ENCODE measurements around the gene CAMP.

CAMP gene

DNA sequence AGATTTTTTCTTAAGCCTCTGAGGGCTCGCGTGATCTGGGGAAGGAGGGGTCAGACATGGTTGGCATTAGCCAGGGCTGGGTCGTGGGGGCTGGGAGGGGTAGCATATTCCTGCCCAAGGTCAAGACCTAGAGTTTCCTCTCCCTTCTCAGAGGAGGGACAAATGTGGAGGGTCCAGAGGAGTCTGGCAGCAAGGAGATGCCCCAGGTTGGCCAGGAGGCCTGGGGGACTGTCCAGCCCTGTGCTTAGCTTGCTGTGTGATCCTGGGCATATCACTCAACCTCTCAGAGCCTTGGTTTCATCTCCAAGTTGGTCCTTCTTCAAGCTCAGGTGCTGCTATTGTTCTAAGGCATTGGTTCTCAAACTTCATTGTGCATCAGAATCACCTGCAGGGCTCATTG, 9.1 kb upstream of the CAMP start:
- no peak for DNase-seq (ENCODE audit: low spot score)

DNA sequence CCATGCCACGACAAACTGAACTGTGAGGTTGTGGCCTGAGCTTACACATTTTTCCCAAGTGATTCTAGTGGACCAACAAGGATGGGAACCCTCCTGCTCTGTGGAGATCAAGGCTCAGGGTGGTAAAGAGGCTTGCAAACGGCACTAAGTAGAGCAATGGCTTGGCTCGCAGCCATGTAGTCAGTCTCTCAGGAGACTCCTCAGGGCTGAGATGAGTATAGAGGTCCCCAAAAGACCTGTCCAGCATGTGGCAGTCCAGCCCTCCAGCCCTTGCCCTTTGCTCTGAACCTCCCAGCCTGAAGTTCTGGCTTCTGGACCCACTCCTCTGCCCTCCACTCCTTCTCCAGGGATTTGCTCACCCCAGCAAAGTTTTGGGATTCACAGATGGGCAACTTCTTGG, 8.3 kb upstream of the CAMP start:
- DNase-seq (ENCODE audit: low spot score), result no peak

DNA sequence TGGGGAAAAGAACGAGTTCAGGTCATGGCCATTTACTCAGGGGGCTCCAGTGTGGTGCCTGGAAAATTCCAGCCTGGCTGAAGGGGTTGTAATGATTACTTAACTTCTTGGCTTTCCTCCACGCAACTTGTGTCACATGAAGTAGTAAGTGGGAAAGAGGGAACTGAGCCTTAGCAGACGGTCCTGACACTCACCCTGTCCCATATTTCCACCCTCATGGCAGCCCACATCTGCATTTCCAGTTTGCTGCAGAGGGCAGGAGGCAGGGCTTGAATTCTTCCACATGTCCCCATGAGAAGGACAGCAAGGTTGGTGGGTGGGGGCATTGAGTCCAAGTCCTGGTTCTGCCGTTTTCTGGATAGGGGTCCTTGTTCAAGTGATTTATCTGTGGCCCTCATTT, 7.8 kb upstream of the CAMP start:
- peak; percentile 32 for DNase-seq (ENCODE audit: low spot score)

DNA sequence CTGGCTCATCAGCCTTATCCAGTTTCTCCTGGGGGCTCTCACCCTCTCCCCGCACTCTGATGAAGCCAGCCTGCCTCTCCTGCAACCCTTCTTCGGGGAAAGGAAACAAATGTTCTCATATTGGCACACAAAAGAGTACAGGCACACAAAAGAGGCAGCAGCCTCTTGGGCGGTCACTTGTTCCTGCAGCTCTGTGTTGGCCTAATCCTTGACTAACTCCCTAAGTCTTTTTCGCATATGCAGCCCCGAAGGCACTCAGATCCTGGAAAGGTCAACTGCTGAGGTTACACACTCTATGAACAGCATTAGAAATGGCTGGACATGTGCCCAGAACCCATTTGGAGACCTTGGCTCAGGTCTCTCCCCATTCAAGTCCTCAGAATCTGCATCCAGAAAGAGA, 7.4 kb upstream of the CAMP start:
- DNase-seq (ENCODE audit: low spot score), result peak; percentile 59

DNA sequence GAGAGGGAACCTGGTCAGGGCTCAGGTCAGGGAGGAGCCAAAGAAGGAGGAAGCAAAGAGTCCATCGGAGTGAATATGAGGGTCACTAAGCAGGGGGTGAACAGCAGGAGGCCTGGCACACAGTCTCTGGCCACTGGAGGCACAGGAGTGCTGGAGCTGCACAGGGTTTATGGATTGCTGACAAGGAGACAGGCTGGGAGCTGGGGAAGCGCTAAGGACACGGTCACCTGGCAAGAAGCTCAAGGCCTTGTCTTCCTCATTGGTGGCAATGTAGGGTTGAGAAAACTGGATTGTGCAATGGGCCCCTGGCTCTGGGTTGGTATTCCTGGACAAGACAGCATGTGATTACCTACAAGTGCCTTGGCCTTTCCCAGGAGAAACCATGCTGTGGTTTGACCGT, 5.8 kb upstream of the CAMP start:
- no peak for DNase-seq (ENCODE audit: low spot score)

DNA sequence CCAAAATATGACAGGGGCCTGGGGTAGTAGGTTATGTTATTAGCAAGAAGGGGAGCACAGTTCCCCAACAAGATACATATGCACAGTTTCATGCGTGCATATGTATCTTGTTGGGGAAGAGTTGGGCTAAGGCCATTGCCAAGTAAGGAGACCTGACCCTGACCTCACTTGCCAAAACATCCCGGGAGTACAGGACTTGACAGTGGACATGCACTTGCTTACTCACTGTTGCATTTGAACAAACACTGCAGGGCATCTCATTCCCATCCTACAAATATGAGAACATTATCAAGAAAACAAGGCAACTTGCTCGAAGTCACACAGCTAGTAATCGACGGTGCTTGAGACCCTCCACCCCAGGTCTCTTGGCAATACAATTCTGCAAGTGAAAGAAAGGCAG, 4.8 kb upstream of the CAMP start:
- no peak for DNase-seq (ENCODE audit: low spot score)

DNA sequence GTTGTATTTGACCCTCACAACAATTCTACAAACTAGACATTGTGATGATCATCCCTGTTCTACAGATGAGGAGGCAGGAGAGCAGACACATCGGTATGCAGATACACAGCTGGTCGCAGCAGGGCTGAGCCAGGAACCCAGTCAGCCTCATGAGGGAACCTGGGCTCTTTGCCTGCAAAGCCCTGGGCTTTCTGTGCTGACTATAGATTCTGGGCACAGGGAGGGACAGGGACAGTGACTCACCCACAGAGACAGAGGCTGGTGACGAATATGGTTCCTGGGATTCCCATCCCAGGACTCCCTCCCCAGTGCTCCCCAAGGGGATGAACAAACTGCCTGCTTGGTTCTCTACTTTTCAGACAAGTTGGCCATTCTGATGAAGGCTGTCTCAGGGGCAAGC, 3.8 kb upstream of the CAMP start:
- DNase-seq (ENCODE audit: low spot score), result no peak

DNA sequence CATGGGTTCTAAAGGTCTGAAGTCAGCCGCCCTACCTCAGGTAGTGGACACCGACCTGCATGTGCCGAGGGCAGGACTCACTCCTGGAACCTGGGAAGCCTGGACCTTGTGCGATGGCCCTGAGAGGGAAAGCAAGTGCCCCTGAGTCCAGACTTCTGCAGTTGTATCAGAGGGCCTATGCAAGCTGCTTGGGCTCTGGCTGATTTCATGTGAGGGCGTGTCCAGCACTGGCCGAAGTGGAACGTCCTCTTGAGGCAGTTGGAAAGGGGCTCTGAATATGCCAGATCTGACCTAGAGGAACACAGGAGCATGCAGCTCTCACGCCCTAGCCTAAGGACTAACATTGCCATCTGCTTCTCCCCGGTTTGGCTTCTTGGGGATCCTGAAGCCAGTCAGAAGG, 2.5 kb upstream of the CAMP start:
- DNase-seq (ENCODE audit: low spot score), result no peak

DNA sequence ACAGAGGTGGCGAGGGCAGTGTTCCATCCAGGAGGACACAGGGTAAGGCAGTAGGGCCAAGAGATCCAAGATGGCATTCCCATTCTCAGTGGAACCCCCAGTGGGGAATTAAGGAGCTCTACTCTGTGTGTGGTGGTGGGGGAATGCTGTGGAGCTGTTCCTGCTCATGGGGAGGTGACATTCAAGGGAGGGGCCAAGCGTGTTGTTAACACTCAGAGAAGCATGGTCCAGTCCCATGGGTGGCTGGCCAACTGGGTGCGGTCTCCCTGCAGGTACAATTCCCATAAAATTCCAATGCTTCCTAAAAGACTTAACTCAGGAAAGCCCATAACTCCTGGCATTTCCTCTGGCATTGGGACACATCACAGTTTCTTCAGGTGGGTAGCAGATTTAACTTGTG, 2.3 kb downstream of the CAMP start:
- no peak for DNase-seq (ENCODE audit: low spot score)

DNA sequence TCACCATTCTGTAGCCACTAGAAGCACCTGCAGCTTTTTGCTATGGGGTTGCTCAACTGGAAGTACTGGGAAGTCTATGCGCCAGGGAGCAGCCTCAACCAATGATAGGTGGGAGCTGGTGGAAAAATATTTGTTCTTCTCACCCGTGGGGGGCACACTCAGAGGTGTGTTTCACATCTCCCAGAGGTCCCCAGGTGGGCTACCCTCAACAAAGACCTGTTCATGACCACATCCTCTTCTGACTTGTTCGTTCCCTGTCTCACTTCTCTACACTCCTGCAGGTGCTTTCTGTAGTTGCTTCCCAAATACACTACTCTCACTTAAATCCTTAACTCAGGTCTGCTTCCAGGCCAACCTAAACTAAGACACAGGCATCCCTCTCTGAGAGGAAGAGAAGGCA, 3.6 kb downstream of the CAMP start:
- DNase-seq (ENCODE audit: low spot score), result no peak

DNA sequence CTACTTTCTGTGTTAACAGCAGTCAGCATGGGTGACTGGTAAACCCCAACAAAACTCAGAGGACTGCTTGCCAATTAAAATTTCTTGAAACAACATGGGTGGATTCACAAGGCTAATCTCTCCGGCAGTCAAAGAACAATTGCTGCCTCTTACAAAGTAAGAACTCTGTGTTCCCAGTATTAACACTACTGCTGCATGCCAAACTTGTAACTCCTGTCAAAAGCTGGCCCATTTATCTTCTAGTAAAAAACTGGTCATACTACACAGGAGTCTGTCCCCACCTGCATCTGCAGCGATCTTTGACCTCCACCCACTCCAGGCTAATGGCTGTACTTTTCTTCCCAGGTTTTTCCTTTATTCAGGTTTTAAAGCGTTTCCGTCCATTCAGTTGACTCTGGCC, 8.9 kb downstream of the CAMP start:
- DNase-seq (ENCODE audit: low spot score), result no peak

DNA sequence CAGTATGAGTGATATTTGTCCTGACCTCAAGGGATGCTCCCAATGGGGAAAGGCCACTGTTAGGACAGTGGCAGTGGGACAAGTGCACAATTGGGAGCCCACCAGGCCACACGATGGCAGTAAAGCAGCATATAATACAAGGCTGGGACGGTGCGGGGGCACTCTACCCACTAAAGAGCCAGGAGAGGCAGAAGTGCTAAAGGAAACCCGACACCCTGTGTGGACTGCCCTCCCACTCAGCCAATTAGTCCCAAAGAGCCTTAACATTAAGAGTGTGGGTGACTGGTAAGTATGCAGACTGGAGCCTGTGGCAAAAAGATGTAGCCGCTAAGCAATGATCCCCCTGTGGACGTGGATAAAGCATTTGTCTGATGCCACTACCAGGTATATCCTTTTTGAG, 9.4 kb downstream of the CAMP start:
- DNase-seq (ENCODE audit: low spot score), result peak; percentile 81

DNA sequence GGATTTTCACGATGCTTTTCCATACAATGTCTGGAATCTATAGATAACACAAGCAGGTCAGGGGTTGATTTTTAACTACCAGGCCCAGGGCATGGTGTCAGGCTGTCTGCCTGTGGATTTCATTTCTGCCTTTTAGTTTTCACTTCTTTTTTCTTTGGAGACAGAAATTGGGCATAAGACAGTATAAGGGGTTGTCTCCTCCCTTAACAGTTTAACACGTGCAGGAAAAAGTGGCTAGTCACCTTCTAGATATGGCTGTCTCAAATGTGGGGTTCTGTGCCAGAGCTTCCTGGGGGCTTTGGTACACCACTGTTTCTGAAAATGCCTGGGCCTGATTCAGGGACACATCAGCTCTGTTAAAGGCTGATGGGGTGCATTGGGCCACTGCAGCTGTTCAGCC, 10.2 kb downstream of the CAMP start:
- DNase-seq (ENCODE audit: low spot score), result no peak

DNA sequence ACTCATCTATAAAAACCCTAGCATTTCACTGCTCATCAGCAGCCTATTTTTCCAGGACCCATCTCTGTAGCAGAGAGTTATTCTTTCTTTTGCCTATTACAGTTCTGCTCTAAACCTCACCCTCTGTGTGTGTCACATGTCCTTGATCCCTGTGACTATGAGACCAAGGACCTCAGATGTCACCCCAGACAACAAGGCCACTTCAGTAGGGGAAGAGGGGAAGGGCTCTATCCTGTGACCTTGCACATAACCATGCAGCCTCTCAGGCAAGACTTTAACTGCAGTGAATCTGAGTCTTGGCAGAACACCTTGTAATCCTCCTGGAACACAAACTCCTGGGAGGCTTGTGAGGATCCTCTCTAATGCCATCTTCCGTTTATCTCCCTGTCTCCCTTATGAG, 13.2 kb downstream of the CAMP start:
- DNase-seq (ENCODE audit: low spot score), result no peak

DNA sequence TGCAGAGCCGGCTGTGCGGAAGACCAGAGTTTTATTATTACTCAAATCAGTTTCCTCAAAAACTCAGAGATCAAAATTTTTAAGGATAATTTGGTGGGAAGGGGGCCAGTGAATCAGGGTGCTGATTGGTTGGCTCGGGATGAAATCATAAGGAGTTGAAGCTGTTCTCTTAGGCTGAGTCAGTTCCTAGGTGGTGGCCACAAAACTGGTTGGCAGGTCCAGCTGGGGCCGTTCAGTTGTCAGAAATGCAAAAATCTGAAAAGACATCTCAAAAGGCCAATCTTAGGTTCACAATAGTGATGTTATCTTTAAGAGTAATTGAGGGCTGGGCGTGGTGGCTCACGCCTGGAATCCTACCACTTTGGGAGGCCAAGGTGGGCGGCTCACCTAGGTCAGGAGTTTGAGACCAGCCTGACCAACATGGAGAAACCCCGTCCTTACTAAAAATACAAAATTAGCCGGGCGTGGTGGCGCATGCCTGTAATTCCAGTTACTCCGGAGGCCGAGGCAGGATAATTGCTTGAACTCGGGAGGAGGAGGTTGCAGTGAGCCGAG, 15.3 kb downstream of the CAMP start:
- DNase-seq (ENCODE audit: low spot score), result no peak

DNA sequence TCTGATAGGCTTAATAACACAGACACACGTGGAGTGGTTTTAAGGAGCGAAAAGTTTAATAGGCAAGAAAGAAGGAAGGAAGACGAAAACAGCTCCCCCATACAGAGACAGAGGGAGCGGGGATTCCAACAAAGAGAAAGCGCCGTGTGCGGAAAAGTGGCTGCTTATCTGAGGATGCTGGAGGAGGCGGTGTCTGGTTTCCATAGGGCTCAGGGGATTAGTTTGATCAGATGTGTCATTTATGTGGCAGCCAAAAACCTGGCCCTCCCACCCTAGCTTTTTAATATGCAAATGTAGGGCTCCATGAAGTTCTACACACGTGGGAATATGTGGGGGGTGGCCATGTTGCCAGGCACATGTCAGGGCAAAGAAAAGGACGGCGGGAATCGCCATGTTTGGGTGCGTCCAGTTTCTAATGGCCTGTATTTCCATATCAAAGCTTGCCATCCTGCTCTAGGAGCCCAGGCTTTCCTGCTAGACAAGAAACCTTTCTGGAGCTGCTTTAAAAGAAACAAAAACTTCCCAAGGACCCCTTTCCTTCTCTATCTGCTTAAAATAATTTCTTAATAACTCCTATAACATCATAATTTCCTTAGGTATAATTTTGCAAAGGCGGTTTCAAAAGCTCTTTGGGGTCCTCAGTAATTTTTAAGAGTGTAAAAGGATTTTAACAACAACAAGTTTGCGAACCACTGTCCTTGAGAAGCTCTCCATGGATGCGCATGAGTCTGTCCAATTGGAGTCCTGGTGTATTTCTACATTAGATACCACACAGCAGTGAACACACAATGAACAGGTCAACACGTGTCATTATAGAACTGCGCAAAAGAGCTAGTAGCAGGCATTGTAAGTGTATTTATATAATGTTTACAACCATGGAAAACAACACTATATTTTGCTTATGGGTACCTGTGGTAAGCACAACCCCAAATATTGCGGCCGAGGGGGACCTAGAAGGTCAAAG, 17.0 kb downstream of the CAMP start:
- DNase-seq (ENCODE audit: low spot score), result no peak

DNA sequence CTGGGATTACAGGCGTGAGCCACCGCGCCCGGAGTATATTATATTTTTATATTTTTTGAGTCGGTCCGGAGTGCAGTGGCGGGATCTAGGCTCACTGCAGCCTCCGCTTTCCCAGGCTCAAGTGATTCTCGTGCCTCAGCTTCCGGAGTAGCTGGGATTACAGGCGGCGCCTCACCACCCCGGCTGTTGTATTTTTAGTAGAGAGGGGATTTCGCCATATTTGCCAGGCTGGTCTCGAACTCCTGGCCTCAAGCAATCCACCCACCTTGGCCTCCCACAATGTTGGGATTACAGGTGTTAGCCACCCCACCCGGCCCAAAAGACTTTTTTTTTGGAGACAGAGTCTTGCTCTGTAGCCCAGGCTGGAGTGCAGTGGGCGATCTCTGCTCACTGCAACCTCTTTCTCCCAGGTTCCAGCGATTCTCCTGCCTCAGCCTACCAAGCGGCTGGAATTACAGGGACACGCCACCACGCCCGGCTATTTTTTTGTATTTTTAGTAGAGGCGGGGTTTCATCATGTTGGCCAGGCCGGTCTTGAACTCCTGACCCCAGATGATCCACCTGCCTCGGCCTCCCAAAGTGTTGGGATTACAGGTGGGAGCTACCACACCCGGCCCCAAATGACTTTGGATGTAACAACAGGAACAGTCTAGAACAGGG, 18.6 kb downstream of the CAMP start:
- DNase-seq (ENCODE audit: low spot score), result no peak

DNA sequence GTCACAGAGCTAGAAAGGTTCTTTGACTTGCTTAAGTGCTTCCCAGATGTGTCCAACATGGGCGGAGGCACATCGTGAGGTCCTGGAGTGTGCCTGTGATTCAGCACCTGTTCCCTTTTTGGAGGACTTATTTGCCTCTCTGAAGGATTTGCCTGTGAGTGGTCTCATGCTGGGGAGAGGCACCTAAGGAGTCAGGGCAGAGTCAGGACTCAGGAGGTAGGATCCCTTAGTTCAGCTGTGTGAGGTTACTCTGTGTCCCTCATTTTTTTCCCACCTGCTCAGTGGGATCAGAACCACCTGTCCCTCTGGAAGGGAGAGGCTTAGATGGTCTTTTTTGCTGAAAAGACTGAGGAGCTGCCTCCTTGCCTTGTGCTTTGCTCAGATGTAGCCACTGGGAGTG, 20.6 kb downstream of the CAMP start:
- DNase-seq (ENCODE audit: low spot score), result no peak

DNA sequence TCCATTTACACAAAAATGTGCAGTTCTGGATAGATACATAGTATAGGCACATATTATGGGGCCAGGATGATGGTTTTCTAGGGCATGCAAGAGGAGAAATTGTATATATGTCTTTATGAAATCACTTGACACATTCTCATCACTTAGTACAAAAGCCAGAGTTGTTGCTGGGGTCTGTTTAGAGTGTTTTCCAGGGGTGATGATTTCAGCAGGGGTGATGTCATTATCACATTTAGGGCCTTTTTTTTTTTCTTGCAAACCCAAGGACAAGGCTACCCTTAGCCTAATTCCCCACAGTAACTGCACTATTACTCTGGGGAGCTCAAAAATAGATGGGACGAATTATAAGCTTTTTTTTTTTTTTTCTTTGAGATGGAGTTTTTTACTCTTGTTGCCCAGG, 21.2 kb downstream of the CAMP start:
- no peak for DNase-seq (ENCODE audit: low spot score)

DNA sequence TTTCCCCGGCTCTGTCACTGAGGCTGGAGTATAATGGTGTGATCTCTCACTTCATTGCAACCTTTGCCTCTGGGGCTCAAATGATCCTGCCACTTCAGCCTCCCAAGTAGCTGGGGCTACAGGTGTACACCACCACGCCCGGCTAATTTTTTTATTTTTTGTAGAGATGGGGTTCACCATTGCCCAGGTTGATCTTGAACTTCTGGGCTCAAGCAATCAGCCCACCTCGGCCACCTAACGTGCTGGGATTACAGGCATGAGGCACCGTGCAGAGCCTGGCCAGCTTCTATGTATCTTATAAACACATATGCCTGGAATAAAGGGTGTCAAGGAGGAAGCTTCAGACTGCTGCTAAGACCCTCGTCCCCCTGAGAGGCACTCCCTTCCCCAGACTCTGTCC, 21.8 kb downstream of the CAMP start:
- DNase-seq (ENCODE audit: low spot score), result no peak

DNA sequence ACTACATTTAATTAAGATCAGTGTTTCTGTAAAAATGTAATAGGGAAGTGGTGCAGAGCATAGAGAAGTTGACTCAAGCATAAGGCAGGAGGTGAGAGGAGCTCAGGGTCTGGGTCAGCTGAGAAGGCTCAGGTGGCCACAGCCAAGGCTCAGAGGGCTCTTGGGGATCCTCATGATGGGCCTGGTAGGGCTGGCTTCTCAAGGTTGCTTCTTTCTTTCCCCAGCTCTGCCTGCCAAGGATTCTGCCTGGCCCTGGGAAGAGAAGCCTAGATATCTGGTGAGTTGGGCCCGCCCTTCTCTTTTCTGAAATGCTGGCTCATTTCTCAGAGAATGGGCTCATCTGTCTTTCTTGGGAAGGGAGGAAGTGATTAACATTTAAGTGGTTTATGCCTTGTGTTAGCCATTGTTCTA, 24.1 kb downstream of the CAMP start:
- no peak for DNase-seq (ENCODE audit: low spot score)

DNA sequence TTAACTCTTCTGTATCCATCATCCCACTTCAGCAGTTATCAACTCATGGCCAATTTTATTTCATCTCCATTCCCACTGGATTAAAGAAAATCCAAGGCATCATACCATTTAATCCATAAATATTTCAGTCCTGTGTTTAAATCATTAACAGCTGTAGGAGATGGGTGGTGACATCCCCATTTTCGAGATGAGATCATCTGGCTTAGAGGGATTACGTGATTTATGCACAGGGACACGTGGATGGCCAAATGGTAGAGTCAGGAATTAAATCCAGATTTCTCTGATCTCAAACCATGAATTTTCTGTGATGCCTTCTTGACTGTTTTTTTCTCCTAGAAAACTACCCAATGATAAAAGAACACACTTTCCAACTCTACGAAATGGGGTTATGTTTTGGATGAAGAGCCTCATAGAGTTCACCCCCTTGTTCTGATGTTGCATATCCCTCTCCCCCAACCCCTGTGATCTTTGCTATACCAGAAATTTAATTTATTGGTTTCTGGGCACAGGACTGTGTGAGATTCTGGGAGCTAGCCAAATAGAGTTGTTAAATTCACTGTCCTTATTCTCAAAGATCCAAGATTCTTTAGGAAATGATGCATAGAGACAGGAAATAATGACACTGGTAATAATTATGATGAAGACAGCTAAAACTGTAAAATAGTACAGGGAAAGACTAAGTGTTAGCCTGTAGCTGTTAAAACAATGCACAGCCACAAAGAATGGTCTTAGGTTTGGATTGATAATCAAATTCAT, 25.0 kb downstream of the CAMP start:
- DNase-seq (ENCODE audit: low spot score), result no peak

DNA sequence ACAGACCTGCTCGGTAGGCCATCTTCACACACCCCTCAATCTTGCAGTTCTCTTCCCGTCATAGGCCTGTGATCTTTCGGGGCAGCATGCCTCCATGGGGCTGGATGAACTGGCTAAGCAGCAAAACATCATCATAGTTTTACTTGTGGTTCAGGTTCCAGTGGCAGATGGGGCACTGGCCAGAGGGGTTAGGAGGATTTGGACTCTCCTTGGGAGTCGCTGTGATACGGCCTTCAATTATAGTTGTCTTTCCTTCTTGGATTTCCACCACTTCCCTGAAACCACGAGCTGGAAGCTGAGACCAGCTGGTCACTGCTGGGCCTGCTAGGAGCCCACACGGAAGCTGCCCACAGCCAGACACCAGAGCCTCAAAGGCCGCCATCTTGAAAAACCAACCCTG, 33.3 kb downstream of the CAMP start:
- no peak for DNase-seq (ENCODE audit: low spot score)

Measured in globus pallidus (tissue), 1 donor.